BLaER1 treated with 17β-estradiol and CSF1 and Interleukin-3, amounts not matched to agents 10 nM and 100 nM (cell line): ENCODE data around the gene RUSF1.
"Not testable (repeated sequence)": the region's sequence is repeated elsewhere in the genome, so short reads cannot be mapped to it uniquely, and the experiment has no call there.

Experiments
- H3K27ac ChIP-seq, 11 experiments: shearing (Covaris generic); formaldehyde crosslinking; 2 replicates each; pipeline ENCODE4 v1.8.1; 2022
- H3K27me3 ChIP-seq, 11 experiments: shearing (Covaris generic); formaldehyde crosslinking; 2 replicates each; pipeline ENCODE4 v1.8.1; 2022
- H3K36me3 ChIP-seq, 11 experiments: shearing (Covaris generic); formaldehyde crosslinking; 2 replicates each; pipeline ENCODE4 v1.8.1; 2022
- H3K4me1 ChIP-seq, 10 experiments: shearing (Covaris generic); formaldehyde crosslinking; 2 replicates each; pipeline ENCODE4 v1.8.1; 2022
- H3K4me2 ChIP-seq, 11 experiments: shearing (Covaris generic); formaldehyde crosslinking; 2 replicates each; pipeline ENCODE4 v1.8.1; 2022
- H3K4me3 ChIP-seq, 10 experiments: shearing (Covaris generic); formaldehyde crosslinking; 2 replicates each; pipeline ENCODE4 v1.8.1; 2022
- H3K9ac ChIP-seq, 11 experiments: shearing (Covaris generic); formaldehyde crosslinking; 2 replicates each; pipeline ENCODE4 v1.8.1; 2022
- H3K9me3 ChIP-seq, 11 experiments: shearing (Covaris generic); formaldehyde crosslinking; replicated peaks in 1 of 11; 2 replicates each; pipeline ENCODE4 v1.8.1; 2022
- H4K20me1 ChIP-seq, 11 experiments: shearing (Covaris generic); formaldehyde crosslinking; 2 replicates each; pipeline ENCODE4 v1.8.1; 2022
- Cebpa-rat ChIP-seq, 11 experiments: shearing (Covaris generic); IDR thresholded peaks; 2 replicates each; pipeline ENCODE4 v1.8.1; 2022

The RUSF1 gene

DNA sequence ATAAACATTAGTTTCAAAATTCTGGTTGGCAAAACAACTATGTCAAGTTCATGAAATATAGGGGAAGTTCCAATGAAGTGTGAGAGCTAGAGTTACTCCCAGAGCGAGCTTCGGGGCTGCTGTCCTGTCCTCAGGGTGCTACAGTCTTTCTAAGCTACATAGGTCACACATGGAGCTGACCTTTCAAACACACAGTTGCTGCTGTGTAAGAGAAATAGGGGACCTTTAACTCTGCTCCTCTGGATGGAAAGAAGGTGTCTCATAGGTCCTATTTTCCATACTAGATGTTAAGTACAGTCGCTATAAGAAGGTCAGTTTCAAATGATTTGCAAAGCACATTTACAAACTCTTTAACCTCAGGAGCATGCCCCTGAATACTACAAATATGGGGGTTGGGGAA, 13.2 kb upstream of the RUSF1 start:
- no peaks in the 10 kb centered on the region for H3K27me3 ChIP-seq

GRCh38 chr16:31519759-31520431, 11.7 kb upstream of the RUSF1 start:
- Histone ChIP-seq H3K4me1 (no peaks in the 10 kb centered on the region), H3K4me3 (no peak overlapping the region), H4K20me1 (no peaks in the 10 kb centered on the region), H3K9ac (no peak overlapping the region), H3K27me3 (no peaks in the 10 kb centered on the region), H3K27ac (no peak overlapping the region), H3K9me3 (peaks cover 18 to 30% (median 24%) of the 10 kb centered on the region in 11 experiments; a peak in 21 of 22 replicates), H3K36me3 (no peaks in the 10 kb centered on the region), H3K4me2 (no peak overlapping the region)
- no peak for TF ChIP-seq Cebpa-rat (IDR thresholded peaks at IDR 0.05)

More for the DNA sequence above, 13.2 kb upstream of the RUSF1 start:
- H3K4me2 ChIP-seq = no peak overlapping the region
- H3K4me3 ChIP-seq = no peak overlapping the region
- H3K27ac ChIP-seq = no peak overlapping the region
- H3K9me3 ChIP-seq = peaks cover 14 to 22% (median 18%) of the 10 kb centered on the region in 11 experiments; a peak in 20 of 22 replicates
- no peaks in the 10 kb centered on the region for H3K4me1 ChIP-seq
- H3K9ac ChIP-seq = no peak overlapping the region
- TF ChIP-seq Cebpa-rat (IDR thresholded peaks at IDR 0.05) = no peak
- no peaks in the 10 kb centered on the region for H3K36me3 ChIP-seq
- no peaks in the 10 kb centered on the region for H4K20me1 ChIP-seq

- Histone ChIP-seq H3K4me1 (no peaks in the 10 kb centered on the region), H3K4me3 (no peak overlapping the region), H3K9ac (no peak overlapping the region), H3K4me2 (no peak overlapping the region), H3K27me3 (no peaks in the 10 kb centered on the region), H3K36me3 (no peaks in the 10 kb centered on the region), H3K9me3 (peaks cover 18 to 33% (median 25%) of the 10 kb centered on the region in 11 experiments; a peak in 21 of 22 replicates), H3K27ac (no peak overlapping the region), H4K20me1 (no peaks in the 10 kb centered on the region)
- TF ChIP-seq Cebpa-rat (IDR thresholded peaks at IDR 0.05) = no peak
Measured at GRCh38 chr16:31517800-31518402, 9.7 kb upstream of the RUSF1 start.

GRCh38 chr16:31513884-31514283, 5.7 kb upstream of the RUSF1 start:
- Histone ChIP-seq H3K36me3 (no peaks in the 10 kb centered on the region), H3K4me3 (no peak overlapping the region), H3K27ac (no peak overlapping the region), H3K27me3 (no peaks in the 10 kb centered on the region), H3K9ac (no peak overlapping the region), H3K4me1 (peaks cover 9 to 14% (median 11%) of the 10 kb centered on the region in 10 experiments), H3K9me3 (peaks cover 18 to 43% (median 27%) of the 10 kb centered on the region in 11 experiments; a peak in 21 of 22 replicates), H3K4me2 (no peak overlapping the region), H4K20me1 (no peaks in the 10 kb centered on the region)
- no peak for TF ChIP-seq Cebpa-rat (IDR thresholded peaks at IDR 0.05)

DNA sequence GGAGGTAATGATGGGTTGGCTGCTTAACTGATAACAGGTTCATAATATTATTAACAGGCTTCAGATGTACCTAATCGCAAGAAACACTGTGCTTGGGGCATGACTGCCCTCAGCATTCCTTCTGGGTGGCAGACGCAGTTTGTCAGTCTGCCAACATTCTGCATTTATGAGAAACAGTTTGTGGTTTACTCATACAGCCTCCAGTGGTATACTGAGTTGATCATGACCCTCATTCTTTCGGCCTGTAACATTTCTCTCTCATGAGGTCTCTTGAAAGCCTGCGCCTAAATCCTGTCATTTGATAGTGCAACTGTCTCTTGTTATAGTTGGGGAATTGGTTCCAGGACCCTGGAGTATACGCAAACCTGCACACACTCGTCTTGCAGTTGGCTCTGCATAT, 4.9 kb upstream of the RUSF1 start:
- Histone ChIP-seq H3K4me3 (no peak overlapping the region), H3K27me3 (no peaks in the 10 kb centered on the region), H3K9ac (no peak overlapping the region), H3K4me1 (peaks cover 10 to 16% (median 13%) of the 10 kb centered on the region in 10 experiments), H3K4me2 (no peak overlapping the region), H4K20me1 (no peaks in the 10 kb centered on the region), H3K9me3 (peaks cover 18 to 38% (median 24%) of the 10 kb centered on the region in 11 experiments; a peak in 21 of 22 replicates), H3K36me3 (no peaks in the 10 kb centered on the region), H3K27ac (no peak overlapping the region)
- TF ChIP-seq Cebpa-rat (IDR thresholded peaks at IDR 0.05) = no peak

DNA sequence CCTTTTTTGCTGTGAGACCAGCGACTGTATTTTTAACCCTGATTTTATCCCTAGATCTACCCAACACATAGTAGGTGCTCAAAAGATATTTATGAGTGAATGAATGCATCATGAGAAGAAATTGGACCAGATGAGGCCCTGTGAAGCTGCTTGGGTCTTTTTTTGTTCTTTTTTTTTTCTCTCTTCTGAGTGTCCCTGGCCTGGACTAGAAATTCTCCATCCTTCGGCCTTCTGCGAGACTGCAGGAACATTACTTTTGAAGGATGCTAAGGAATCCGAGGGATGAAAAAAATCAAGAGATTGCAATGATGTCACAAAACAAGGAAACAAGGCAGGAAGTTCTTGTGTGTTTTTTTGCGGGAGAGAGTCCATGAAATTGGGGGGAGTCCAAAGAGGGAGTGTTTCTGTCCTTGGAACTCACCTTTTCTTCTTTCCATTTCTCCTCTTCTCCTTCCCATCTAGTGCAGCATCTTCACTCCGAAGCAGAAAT, 560 bp upstream of the RUSF1 start:
- Histone ChIP-seq H3K9me3 (peaks cover 0 to 13% (median 0%) of the 10 kb centered on the region in 11 experiments; a peak in 4 of 22 replicates), H3K36me3 (peaks cover 0 to 10% (median 0%) of the 10 kb centered on the region in 11 experiments; a peak in 1 of 22 replicates), H3K4me2 (peak overlapping the region; percentile 85 to 98 (median 95)), H3K4me3 (peak overlapping the region; percentile 75 to 99 (median 92)), H3K27ac (peak overlapping the region; percentile 81 to 93 (median 89)), H3K4me1 (peaks cover 48 to 55% (median 51%) of the 10 kb centered on the region in 10 experiments), H3K9ac (peak overlapping the region; percentile 83 to 95 (median 91)), H4K20me1 (peaks cover 0 to 27% (median 6%) of the 10 kb centered on the region in 11 experiments; a peak in 7 of 22 replicates), H3K27me3 (no peaks in the 10 kb centered on the region)
- no peak for TF ChIP-seq Cebpa-rat (IDR thresholded peaks at IDR 0.05)

- Histone ChIP-seq H3K4me2 (peak overlapping the region; percentile 81 to 98 (median 95)), H3K4me3 (peak overlapping the region; percentile 75 to 99 (median 92)), H4K20me1 (peaks cover 0 to 27% (median 6%) of the 10 kb centered on the region in 11 experiments; a peak in 7 of 22 replicates), H3K27me3 (no peaks in the 10 kb centered on the region), H3K36me3 (peaks cover 0 to 10% (median 0%) of the 10 kb centered on the region in 11 experiments; a peak in 1 of 22 replicates), H3K9ac (peak overlapping the region; percentile 83 to 95 (median 91)), H3K4me1 (peaks cover 51 to 67% (median 59%) of the 10 kb centered on the region in 10 experiments), H3K27ac (peak overlapping the region; percentile 81 to 93 (median 89)), H3K9me3 (peaks cover 0 to 7% (median 0%) of the 10 kb centered on the region in 11 experiments; a peak in 1 of 22 replicates)
- no peak for TF ChIP-seq Cebpa-rat (IDR thresholded peaks at IDR 0.05)
Measured at GRCh38 chr16:31507617-31507928, 618 bp downstream of the RUSF1 start.

DNA sequence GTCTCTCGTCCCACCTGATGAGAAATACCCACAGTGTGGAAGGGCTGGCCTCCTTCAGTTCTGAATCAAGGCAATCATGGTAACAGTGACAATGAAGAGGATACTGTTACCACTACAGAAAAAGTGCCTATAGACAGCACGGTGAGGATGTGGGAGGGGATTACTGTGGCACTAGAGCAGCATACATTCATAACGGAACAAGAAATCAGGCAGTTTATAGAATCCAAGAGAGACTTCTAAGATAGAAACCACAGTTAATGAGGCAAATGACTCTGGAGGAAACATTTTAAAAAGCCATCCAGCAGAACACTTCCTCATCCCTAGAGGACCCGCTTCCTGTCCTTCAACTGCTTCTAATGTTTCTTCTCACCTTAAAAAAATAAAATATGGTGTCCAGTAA, 2.7 kb downstream of the RUSF1 start:
- TF ChIP-seq Cebpa-rat (IDR thresholded peaks at IDR 0.05) = no peak
- H3K9ac ChIP-seq = peak overlapping the region in 10 of 11 experiments; percentile 1 to 49 (median 33); a peak in 13 of 22 replicates
- H4K20me1 ChIP-seq = peaks cover 0 to 27% (median 7%) of the 10 kb centered on the region in 11 experiments; a peak in 8 of 22 replicates
- peak overlapping the region; percentile 81 to 98 (median 95) for H3K4me2 ChIP-seq
- peak overlapping the region in 2 of 10 experiments; percentile 19 to 27; a peak in 4 of 20 replicates for H3K4me3 ChIP-seq
- no peaks in the 10 kb centered on the region for H3K9me3 ChIP-seq
- H3K27me3 ChIP-seq = no peaks in the 10 kb centered on the region
- H3K27ac ChIP-seq = peak overlapping the region in 9 of 11 experiments; percentile 12 to 48 (median 21); a peak in 12 of 22 replicates
- H3K36me3 ChIP-seq = peaks cover 3 to 28% (median 7%) of the 10 kb centered on the region in 11 experiments; a peak in 20 of 22 replicates
- peaks cover 51 to 70% (median 59%) of the 10 kb centered on the region in 10 experiments for H3K4me1 ChIP-seq

DNA sequence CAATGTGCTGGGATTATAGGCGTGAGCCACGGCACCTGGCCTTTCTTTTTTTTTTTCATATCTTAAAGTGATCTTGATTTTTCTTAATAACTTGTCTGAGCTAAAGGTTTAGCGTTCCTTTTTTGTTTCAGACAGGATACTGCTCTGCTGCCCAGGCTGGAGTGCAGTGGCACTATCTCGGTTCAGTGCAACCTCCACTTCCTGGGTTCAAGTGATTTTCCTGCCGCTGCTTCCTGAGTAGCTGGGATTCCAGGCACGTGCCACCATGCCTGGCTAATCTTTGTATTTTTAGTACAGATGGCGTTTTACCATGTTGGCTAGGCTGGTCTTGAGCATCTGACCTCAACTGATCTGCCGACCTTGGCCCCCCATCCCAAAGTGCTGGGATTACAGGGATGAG, 4.0 kb downstream of the RUSF1 start:
- peaks cover 16 to 41% (median 20%) of the 10 kb centered on the region in 11 experiments for H3K36me3 ChIP-seq
- no peaks in the 10 kb centered on the region for H3K27me3 ChIP-seq
- H3K4me1 ChIP-seq = peaks cover 44 to 60% (median 50%) of the 10 kb centered on the region in 10 experiments
- peaks cover 0 to 27% (median 7%) of the 10 kb centered on the region in 11 experiments; a peak in 8 of 22 replicates for H4K20me1 ChIP-seq
- H3K9me3 ChIP-seq = no peaks in the 10 kb centered on the region
- TF ChIP-seq Cebpa-rat (IDR thresholded peaks at IDR 0.05) = no peak
- peak overlapping the region in 6 of 11 experiments; percentile 1 to 48 (median 25); a peak in 4 of 22 replicates for H3K27ac ChIP-seq
- H3K9ac ChIP-seq = peak overlapping the region in 5 of 11 experiments; percentile 2 to 44 (median 27); a peak in 7 of 22 replicates
- H3K4me3 ChIP-seq = peak overlapping the region in 3 of 10 experiments; percentile 2 to 27 (median 18); a peak in 3 of 20 replicates
- H3K4me2 ChIP-seq = peak overlapping the region; percentile 81 to 98 (median 95)

- Histone ChIP-seq H3K4me1 (peaks cover 41 to 54% (median 46%) of the 10 kb centered on the region in 10 experiments), H4K20me1 (peaks cover 0 to 27% (median 7%) of the 10 kb centered on the region in 11 experiments; a peak in 8 of 22 replicates), H3K27ac (0 out of 22 replicates have a peak overlapping the region, but pooled peaks of 2 of the 11 experiments have one; percentile 13 to 48), H3K4me2 (peak overlapping the region; percentile 81 to 98 (median 95)), H3K4me3 (peak overlapping the region in 2 of 10 experiments; percentile 2 to 27; a peak in 2 of 20 replicates), H3K36me3 (peaks cover 22 to 47% (median 26%) of the 10 kb centered on the region in 11 experiments)
- H3K9me3 ChIP-seq, H3K27me3 ChIP-seq, H3K9ac ChIP-seq: not testable (repeated sequence)
Measured at GRCh38 chr16:31503555-31503954, 4.6 kb downstream of the RUSF1 start.
